Tibial artery (tissue), 4 donors: ENCODE results near the gene DENND2D.

Experiments
- DNase-seq, 2 donors: peaks; one replicate each; pipeline ENCODE4 v3.0.0-alpha.2; 2019
- H3K27ac ChIP-seq, 2 donors: fragments of 200-600 bp; sonication (generic) in 1 of 2; 1 replicate in 1 of 2; 2 replicates in 1 of 2; pipeline ENCODE4 v1.5.1; 2018 to 2019; ENCODE audit warnings: mild to moderate bottlenecking in 1 of 2
- H3K27me3 ChIP-seq, 2 donors: fragments of 200-600 bp; sonication (generic) in 1 of 2; one replicate each; pipeline versions ENCODE4 v1.5.1 to v1.6.0; 2016 to 2019
- H3K36me3 ChIP-seq, 3 donors: fragments of 200-600 bp; sonication (generic) in 2 of 3; one replicate each; pipeline ENCODE4 v1.5.1; 2016 to 2019; ENCODE audit warnings: mild to moderate bottlenecking in 2 of 3
- H3K4me1 ChIP-seq, 4 donors: fragments of 200-600 bp; sonication (generic) in 2 of 4; 1 replicate in 3 of 4; 2 replicates in 1 of 4; pipeline ENCODE4 v1.5.1; 2016 to 2019
- H3K4me3 ChIP-seq, 2 donors: fragments of 200-600 bp; sonication (generic) in 1 of 2; 1 replicate in 1 of 2; 2 replicates in 1 of 2; pipeline ENCODE4 v1.5.1; 2018 to 2019; ENCODE audit warnings: mild to moderate bottlenecking in 2 of 2
- H3K9me3 ChIP-seq, 3 donors: fragments of 200-600 bp; sonication (generic) in 1 of 3; one replicate each; pipeline ENCODE4 v1.5.1; 2016 to 2019
- intact Hi-C: fragments of 100-400 bp; cut with DNase I; formaldehyde crosslinking; loops from one replicate; pipeline ENCODE4 v1.15.0; 2023; ENCODE audit warnings: low total_unique reads
- TF ChIP-seq, protein P1 (sequence below), 2 experiments: fragments of 200-600 bp in 1 of 2; fragments of 450-650 bp in 1 of 2; IDR thresholded peaks; one replicate each; pipeline ENCODE4 v1.5.1; 2017 to 2019; ENCODE audit warnings: antibody characterized with exemption in 2 of 2, mild to moderate bottlenecking in 1 of 2, moderate library complexity in 1 of 2

Gene DENND2D

DNA sequence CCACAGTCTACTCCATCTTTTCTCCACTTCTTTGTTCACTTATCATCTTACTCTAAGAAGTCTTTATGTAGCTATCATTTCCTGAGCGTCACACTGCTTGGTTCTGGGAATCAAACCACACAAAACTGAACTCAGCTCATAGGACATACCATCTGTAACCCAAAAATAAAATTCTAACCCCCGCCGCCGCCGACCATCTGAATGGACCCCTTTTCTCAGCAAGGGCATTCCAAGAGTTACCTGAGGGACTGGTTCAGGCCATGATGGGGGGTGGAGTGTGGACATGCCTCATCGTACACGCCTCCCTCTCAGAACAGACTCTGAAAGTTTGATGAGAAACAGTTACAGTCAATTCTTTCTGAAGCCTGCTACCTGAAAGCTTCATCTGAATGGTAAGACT is 14.4 kb upstream of the DENND2D start:
- Histone ChIP-seq H3K4me1 (no peaks in the 10 kb centered on the region), H3K27me3 (peaks cover 0 to 3% of the 10 kb centered on the region in 2 donors), H3K9me3 (no peaks in the 10 kb centered on the region), H3K36me3 (no peaks in the 10 kb centered on the region), H3K27ac (no peak overlapping the region), H3K4me3 (no peak overlapping the region)
- TF ChIP-seq, protein P1, sequence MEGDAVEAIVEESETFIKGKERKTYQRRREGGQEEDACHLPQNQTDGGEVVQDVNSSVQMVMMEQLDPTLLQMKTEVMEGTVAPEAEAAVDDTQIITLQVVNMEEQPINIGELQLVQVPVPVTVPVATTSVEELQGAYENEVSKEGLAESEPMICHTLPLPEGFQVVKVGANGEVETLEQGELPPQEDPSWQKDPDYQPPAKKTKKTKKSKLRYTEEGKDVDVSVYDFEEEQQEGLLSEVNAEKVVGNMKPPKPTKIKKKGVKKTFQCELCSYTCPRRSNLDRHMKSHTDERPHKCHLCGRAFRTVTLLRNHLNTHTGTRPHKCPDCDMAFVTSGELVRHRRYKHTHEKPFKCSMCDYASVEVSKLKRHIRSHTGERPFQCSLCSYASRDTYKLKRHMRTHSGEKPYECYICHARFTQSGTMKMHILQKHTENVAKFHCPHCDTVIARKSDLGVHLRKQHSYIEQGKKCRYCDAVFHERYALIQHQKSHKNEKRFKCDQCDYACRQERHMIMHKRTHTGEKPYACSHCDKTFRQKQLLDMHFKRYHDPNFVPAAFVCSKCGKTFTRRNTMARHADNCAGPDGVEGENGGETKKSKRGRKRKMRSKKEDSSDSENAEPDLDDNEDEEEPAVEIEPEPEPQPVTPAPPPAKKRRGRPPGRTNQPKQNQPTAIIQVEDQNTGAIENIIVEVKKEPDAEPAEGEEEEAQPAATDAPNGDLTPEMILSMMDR (IDR thresholded peaks at IDR 0.05): no peak
- DNase-seq: no peak
- intact Hi-C loops: no loop called here

DNA sequence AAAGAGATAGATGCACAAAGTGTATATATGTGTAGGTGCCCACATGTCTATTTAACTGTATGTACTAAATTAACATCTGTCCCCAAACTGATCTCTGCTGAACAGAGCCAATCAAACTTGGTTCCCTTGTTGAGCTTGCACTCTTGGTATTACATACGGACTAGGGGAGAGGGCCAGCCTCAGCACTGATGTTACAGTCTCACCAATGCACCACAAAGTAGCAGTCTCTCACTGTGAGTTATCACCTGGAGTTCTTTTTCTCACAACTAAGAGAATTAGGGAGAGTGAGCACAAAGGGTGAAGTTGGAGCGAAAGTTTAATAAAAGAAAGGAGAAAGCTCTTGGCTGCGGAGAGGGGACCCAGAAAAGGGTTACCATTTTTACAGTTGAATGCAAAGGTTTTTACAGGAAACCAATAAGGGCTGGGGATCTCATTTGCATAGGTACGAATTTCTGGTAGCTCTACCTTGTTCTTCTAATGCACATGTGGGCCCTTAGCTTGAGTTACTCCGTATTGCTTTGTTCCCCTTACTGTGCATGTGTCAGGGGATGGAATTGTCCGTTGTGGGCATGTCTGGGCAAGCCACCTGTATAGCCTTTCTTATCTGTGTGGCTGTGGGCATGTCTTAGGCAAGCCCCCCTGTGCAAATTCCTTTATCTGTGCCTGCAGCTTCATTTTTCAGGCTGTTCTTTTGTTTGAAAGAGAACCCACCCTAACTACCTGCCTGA is 13.8 kb upstream of the DENND2D start:
- intact Hi-C loops: no loop called here
- Histone ChIP-seq H3K4me1 (no peaks in the 10 kb centered on the region), H3K9me3 (no peaks in the 10 kb centered on the region), H3K27me3 (peaks cover 0 to 3% of the 10 kb centered on the region in 2 donors), H3K27ac (no peak overlapping the region), H3K36me3 (no peaks in the 10 kb centered on the region), H3K4me3 (no peak overlapping the region)
- no peak for DNase-seq
- TF ChIP-seq, protein P1 (IDR thresholded peaks at IDR 0.05): no peak

DNA sequence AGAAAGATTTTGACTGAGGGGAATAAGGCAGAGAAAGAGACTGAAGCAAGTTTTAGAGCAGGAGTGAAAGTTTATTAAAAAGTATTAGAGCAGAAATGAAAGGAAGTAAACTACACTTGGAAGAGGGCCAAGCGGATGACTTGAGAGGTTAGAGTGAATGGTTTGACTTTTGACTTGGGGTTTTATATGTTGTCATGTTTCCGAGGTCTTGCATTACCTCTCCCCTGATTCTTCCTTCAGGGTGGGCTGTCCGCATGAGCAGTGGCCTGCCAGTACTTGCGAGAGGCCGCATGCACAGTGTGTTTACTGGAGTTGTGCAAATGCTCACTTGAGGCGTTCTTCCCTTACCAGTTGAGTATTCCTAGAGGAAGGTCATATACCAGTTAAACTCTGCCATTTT is 13.0 kb upstream of the DENND2D start:
- Histone ChIP-seq H3K36me3 (no peaks in the 10 kb centered on the region), H3K4me1 (no peaks in the 10 kb centered on the region), H3K27me3 (peaks cover 0 to 6% of the 10 kb centered on the region in 2 donors), H3K27ac (no peak overlapping the region), H3K9me3 (no peaks in the 10 kb centered on the region), H3K4me3 (no peak overlapping the region)
- intact Hi-C loops: no loop called here
- TF ChIP-seq, protein P1 (IDR thresholded peaks at IDR 0.05): no peak
- no peak for DNase-seq

DNA sequence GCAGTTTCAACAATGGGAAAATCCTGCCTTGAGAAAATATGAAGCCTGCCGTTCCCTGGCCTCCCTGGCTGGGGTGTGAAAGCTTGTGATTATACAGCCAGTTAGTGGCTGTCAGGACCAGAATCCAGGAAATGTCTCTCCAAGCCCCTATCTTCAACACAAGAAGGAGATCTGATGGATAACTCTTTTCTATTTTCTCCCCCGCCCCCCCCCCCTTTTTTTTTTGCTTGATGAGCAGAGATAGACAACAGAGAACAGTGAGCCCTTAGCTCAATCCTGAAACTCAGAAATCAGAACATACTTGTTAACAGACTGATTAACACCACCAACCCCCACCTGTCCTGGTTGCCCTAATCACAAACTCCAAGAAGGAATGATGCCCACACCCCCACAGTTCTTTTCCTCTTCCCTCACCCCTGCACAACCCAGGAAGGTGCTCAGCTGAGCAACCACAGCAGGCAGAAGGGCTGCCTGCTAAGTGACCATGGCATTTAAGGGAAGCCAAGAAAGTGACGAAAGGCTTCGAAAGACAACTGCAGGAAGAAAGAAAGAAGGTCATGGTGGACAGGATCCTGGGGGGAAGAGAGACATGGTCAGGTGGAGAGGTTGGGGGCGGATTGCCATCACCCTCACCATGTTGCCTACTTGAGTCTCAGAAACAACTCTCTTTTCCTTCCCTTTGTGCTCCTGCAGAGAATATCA is 12.3 kb upstream of the DENND2D start:
- TF ChIP-seq, protein P1 (IDR thresholded peaks at IDR 0.05): no peak
- intact Hi-C loops: no loop called here
- no peaks in the 10 kb centered on the region for H3K4me1 ChIP-seq
- peaks cover 0 to 6% of the 10 kb centered on the region in 2 donors for H3K27me3 ChIP-seq
- H3K27ac ChIP-seq: no peak overlapping the region
- no peaks in the 10 kb centered on the region for H3K9me3 ChIP-seq
- DNase-seq: no peak
- no peaks in the 10 kb centered on the region for H3K36me3 ChIP-seq
- no peak overlapping the region for H3K4me3 ChIP-seq

DNA sequence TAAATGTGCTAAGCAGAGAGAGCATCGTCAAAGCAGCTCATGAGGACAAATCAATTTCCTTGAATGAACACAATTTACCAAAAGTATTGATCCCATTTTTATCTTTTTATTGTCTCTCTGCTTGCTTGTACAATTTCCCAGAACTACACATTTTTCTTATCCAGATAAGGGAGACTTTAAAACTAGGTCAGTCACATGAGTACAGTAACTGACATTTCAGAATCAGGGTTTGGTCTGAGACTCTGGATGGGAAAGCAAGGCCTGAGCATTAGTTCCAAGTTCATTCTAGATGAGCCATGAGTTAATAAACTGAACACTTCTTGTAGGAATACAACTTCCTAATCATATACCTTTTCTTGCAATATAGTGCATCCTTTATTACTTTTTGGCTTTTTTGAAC is 11.5 kb upstream of the DENND2D start:
- Histone ChIP-seq H3K4me3 (no peak overlapping the region), H3K27ac (no peak overlapping the region), H3K9me3 (no peaks in the 10 kb centered on the region), H3K27me3 (peaks cover 0 to 6% of the 10 kb centered on the region in 2 donors), H3K4me1 (no peaks in the 10 kb centered on the region), H3K36me3 (no peaks in the 10 kb centered on the region)
- DNase-seq: no peak
- intact Hi-C loops: no loop called here
- TF ChIP-seq, protein P1 (IDR thresholded peaks at IDR 0.05): no peak
